Measurements from ENCODE around the gene AKT3. TPM values are rescaled to one million over a fixed set of nuclear protein-coding genes. Genes with fewer than 3 reads are reported as not detected.
A peak's percentile ranks its signal among the peaks of the same experiment; 100 is the strongest.

The AKT3 gene
- total and polyA plus RNA-seq, 3 experiments from 2014 or later: 4.3 to 49.6 (median 47.3) TPM

GRCh38 chr1:243474906-243475305 lies 375.1 kb downstream of the AKT3 start:
- Histone ChIP-seq H3K27me3 (ENCODE audit: insufficient read depth, low read length, poor library complexity, severe bottlenecking) (no peaks in the 10 kb centered on the region), H3K27ac (ENCODE audit: low read depth, low read length) (no peak overlapping the region), H3K4me3 (ENCODE audit: low read length) (no peak overlapping the region), H3K36me3 (ENCODE audit: insufficient read depth, low read length) (no peaks in the 10 kb centered on the region), H3K4me1 (ENCODE audit: insufficient read depth, low read length) (no peaks in the 10 kb centered on the region), H3K9me3 (ENCODE audit: low read length) (no peaks in the 10 kb centered on the region)
- Mint-ChIP-seq H3K4me1 (peaks cover 6 to 8% (median 7%) of the 10 kb centered on the region in 3 donors), H3K4me3 (no peak overlapping the region), H3K9me3 (no peaks in the 10 kb centered on the region), H3K27me3 (no peaks in the 10 kb centered on the region), H3K27ac (peak overlapping the region in 1 of 8 donors; percentile 33), H3K36me3 (peaks cover 9 to 16% (median 15%) of the 10 kb centered on the region in 3 donors)
- ChIA-PET POLR2A (no interaction called here), CTCF (no interaction called here)
- DNase-seq: no peak

GRCh38 chr1:243474136-243474881 lies 375.7 kb downstream of the AKT3 start:
- no peak overlapping the region for H3K4me3 Mint-ChIP-seq

GRCh38 chr1:243473227-243474135 lies 376.6 kb downstream of the AKT3 start:
- peak overlapping the region in 5 of 7 donors; percentile 59 to 69 (median 62) for H3K4me3 Mint-ChIP-seq
- Histone ChIP-seq H3K36me3 (ENCODE audit: insufficient read depth, low read length) (no peaks in the 10 kb centered on the region), H3K4me1 (ENCODE audit: insufficient read depth, low read length) (no peaks in the 10 kb centered on the region), H3K27me3 (ENCODE audit: insufficient read depth, low read length, poor library complexity, severe bottlenecking) (no peaks in the 10 kb centered on the region), H3K9me3 (ENCODE audit: low read length) (no peaks in the 10 kb centered on the region), H3K4me3 (ENCODE audit: low read length) (no peak overlapping the region), H3K27ac (ENCODE audit: low read depth, low read length) (no peak overlapping the region)
- POLR2A ChIA-PET: no interaction called here
- DNase-seq: no peak
- H3K9me3 Mint-ChIP-seq: no peaks in the 10 kb centered on the region
- CTCF ChIA-PET: no interaction called here
- H3K27ac Mint-ChIP-seq: peak overlapping the region in 5 of 8 donors; percentile 0 to 55 (median 45)
- H3K27me3 Mint-ChIP-seq: no peaks in the 10 kb centered on the region
- peaks cover 10 to 16% (median 12%) of the 10 kb centered on the region in 3 donors for H3K36me3 Mint-ChIP-seq
- peaks cover 5% of the 10 kb centered on the region in 3 donors for H3K4me1 Mint-ChIP-seq

More at GRCh38 chr1:243474136-243474881, 375.7 kb downstream of the AKT3 start:
- Mint-ChIP-seq H3K27ac (no peak overlapping the region), H3K4me1 (peaks cover 5% of the 10 kb centered on the region in 3 donors), H3K36me3 (peaks cover 10 to 16% (median 12%) of the 10 kb centered on the region in 3 donors), H3K9me3 (no peaks in the 10 kb centered on the region), H3K27me3 (no peaks in the 10 kb centered on the region)
- DNase-seq: no peak
- Histone ChIP-seq H3K4me1 (ENCODE audit: insufficient read depth, low read length) (no peaks in the 10 kb centered on the region), H3K4me3 (ENCODE audit: low read length) (no peak overlapping the region), H3K27me3 (ENCODE audit: insufficient read depth, low read length, poor library complexity, severe bottlenecking) (no peaks in the 10 kb centered on the region), H3K27ac (ENCODE audit: low read depth, low read length) (no peak overlapping the region), H3K9me3 (ENCODE audit: low read length) (no peaks in the 10 kb centered on the region), H3K36me3 (ENCODE audit: insufficient read depth, low read length) (no peaks in the 10 kb centered on the region)
- ChIA-PET CTCF (no interaction called here), POLR2A (no interaction called here)

DNA sequence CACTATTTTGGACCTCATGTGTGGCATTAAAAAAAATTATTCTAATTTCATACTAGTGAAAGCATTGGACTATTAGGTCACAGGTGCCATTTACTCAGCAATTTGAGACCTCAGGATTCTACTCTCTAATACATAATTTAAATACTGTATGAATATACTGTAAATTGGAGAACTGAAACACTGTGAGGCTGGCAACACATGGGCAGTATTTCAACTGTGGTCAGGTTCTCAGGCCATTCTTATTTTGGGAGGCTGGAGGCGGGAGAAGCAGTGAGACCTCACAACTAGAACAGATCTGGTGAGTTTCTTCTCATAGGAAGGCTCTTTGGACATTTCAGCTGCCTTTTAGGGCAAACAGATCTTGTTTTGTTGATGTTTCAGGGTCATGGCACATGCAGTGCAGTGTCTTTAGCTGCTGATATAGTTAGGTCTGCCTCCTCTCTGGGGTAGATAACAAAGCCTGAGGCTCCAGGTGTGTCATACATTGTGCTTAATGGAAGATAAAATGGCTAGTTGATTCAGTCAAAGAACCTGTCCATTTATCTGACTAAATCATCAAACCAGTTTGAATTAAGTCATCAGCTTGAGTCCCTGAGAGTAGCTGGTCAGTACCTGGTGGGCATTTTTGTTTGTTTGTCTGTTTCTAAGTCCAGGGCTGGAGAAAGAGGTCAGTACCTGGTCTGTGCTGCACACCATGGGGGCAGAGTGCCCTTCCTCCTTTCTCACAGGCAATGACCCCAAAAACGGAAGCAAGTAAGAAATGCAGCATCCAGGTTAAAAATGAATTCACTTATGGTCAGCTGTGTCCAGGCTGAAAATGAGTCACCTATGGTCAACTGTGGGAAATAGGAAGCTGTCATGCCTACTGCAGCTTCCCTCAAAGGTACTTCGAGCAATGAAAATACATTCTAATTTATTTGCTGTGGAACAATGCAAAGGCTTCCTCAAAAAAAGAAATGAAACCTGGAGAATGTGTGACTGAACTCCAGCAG lies 378.0 kb downstream of the AKT3 start:
- Mint-ChIP-seq H3K27me3 (no peaks in the 10 kb centered on the region), H3K36me3 (peaks cover 9 to 16% (median 10%) of the 10 kb centered on the region in 3 donors), H3K4me1 (peaks cover 5% of the 10 kb centered on the region in 3 donors), H3K27ac (no peak overlapping the region), H3K9me3 (no peaks in the 10 kb centered on the region), H3K4me3 (no peak overlapping the region)
- no peak for DNase-seq
- CTCF ChIA-PET: no interaction called here
- Histone ChIP-seq H3K27me3 (ENCODE audit: insufficient read depth, low read length, poor library complexity, severe bottlenecking) (no peaks in the 10 kb centered on the region), H3K27ac (ENCODE audit: low read depth, low read length) (no peak overlapping the region), H3K36me3 (ENCODE audit: insufficient read depth, low read length) (no peaks in the 10 kb centered on the region), H3K4me3 (ENCODE audit: low read length) (no peak overlapping the region), H3K4me1 (ENCODE audit: insufficient read depth, low read length) (no peaks in the 10 kb centered on the region), H3K9me3 (ENCODE audit: low read length) (no peaks in the 10 kb centered on the region)
- POLR2A ChIA-PET: no interaction called here

- Histone ChIP-seq H3K27ac (ENCODE audit: low read depth, low read length) (no peak overlapping the region), H3K9me3 (ENCODE audit: low read length) (no peaks in the 10 kb centered on the region), H3K36me3 (ENCODE audit: insufficient read depth, low read length) (no peaks in the 10 kb centered on the region), H3K4me1 (ENCODE audit: insufficient read depth, low read length) (no peaks in the 10 kb centered on the region), H3K4me3 (ENCODE audit: low read length) (no peak overlapping the region), H3K27me3 (ENCODE audit: insufficient read depth, low read length, poor library complexity, severe bottlenecking) (no peaks in the 10 kb centered on the region)
- Mint-ChIP-seq H3K9me3 (no peaks in the 10 kb centered on the region), H3K36me3 (peaks cover 4 to 16% (median 9%) of the 10 kb centered on the region in 3 donors), H3K27ac (no peak overlapping the region), H3K4me1 (peaks cover 5% of the 10 kb centered on the region in 3 donors), H3K4me3 (no peak overlapping the region), H3K27me3 (no peaks in the 10 kb centered on the region)
- CTCF ChIA-PET: no interaction called here
- POLR2A ChIA-PET: no interaction called here
- no peak for DNase-seq
Observed at GRCh38 chr1:243471026-243471685, 378.9 kb downstream of the AKT3 start.

GRCh38 chr1:243470502-243470901 lies 379.5 kb downstream of the AKT3 start:
- no peak overlapping the region for H3K27ac Mint-ChIP-seq
- H3K4me3 Mint-ChIP-seq: no peak overlapping the region
- H3K4me1 Mint-ChIP-seq: peaks cover 5% of the 10 kb centered on the region in 3 donors
- Histone ChIP-seq H3K27me3 (ENCODE audit: insufficient read depth, low read length, poor library complexity, severe bottlenecking) (no peaks in the 10 kb centered on the region), H3K36me3 (ENCODE audit: insufficient read depth, low read length) (no peaks in the 10 kb centered on the region), H3K9me3 (ENCODE audit: low read length) (no peaks in the 10 kb centered on the region), H3K4me3 (ENCODE audit: low read length) (no peak overlapping the region), H3K27ac (ENCODE audit: low read depth, low read length) (no peak overlapping the region), H3K4me1 (ENCODE audit: insufficient read depth, low read length) (no peaks in the 10 kb centered on the region)
- POLR2A ChIA-PET: no interaction called here
- H3K9me3 Mint-ChIP-seq: no peaks in the 10 kb centered on the region
- no peak for DNase-seq
- no peaks in the 10 kb centered on the region for H3K27me3 Mint-ChIP-seq
- CTCF ChIA-PET: no interaction called here
- peaks cover 4 to 14% (median 7%) of the 10 kb centered on the region in 3 donors for H3K36me3 Mint-ChIP-seq

DNA sequence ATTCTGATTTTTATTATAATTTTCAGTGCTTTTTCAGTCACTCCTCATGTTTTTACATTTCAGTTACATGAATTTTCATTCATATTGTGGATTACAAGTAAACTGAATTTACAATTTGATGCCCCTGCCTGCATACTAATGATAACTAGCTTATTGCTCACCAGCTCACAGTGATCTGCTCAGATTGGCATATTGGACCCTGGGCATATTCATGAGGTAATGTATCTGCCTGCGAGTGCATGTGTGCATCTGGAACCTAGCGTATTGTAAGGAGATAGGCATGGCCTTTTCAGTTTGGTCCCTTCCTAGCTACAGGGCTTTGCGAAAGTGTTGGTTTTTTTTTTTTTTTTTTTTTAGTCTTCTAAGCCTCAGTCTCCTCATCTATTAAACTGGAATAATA lies 380.5 kb downstream of the AKT3 start:
- Histone ChIP-seq H3K27me3 (ENCODE audit: insufficient read depth, low read length, poor library complexity, severe bottlenecking) (no peaks in the 10 kb centered on the region), H3K27ac (ENCODE audit: low read depth, low read length) (no peak overlapping the region), H3K36me3 (ENCODE audit: insufficient read depth, low read length) (no peaks in the 10 kb centered on the region), H3K9me3 (ENCODE audit: low read length) (no peaks in the 10 kb centered on the region), H3K4me1 (ENCODE audit: insufficient read depth, low read length) (no peaks in the 10 kb centered on the region), H3K4me3 (ENCODE audit: low read length) (no peak overlapping the region)
- ChIA-PET CTCF (no interaction called here), POLR2A (no interaction called here)
- Mint-ChIP-seq H3K4me1 (peaks cover 5% of the 10 kb centered on the region in 3 donors), H3K27me3 (no peaks in the 10 kb centered on the region), H3K36me3 (peaks cover 4 to 11% (median 7%) of the 10 kb centered on the region in 3 donors), H3K9me3 (no peaks in the 10 kb centered on the region), H3K4me3 (no peak overlapping the region), H3K27ac (no peak overlapping the region)
- no peak for DNase-seq

All from CD8-positive, alpha-beta memory T cell (primary cell).